ENCODE measurements around the gene P4HA3. TPM values are rescaled to one million over a fixed set of nuclear protein-coding genes. Genes with fewer than 3 reads are reported as not detected.
"Not testable (repeated sequence)": the region's sequence is repeated elsewhere in the genome, so short reads cannot be mapped to it uniquely, and the experiment has no call there.

The P4HA3 gene
- total RNA-seq, 1 donor from 2014 or later: not detected

GRCh38 chr11:74332291-74332690, 20.9 kb upstream of the P4HA3 start:
- H3K9me3 Mint-ChIP-seq (ENCODE audit: unreplicated experiment): no peaks in the 10 kb centered on the region
- H3K4me3 Mint-ChIP-seq (ENCODE audit: unreplicated experiment): no peak overlapping the region
- H3K36me3 Mint-ChIP-seq (ENCODE audit: unreplicated experiment): peaks cover 8% of the 10 kb centered on the region
- DNase-seq: no peak
- H3K27ac Mint-ChIP-seq (ENCODE audit: unreplicated experiment): no peak overlapping the region
- no peak for TF ChIP-seq CTCF (IDR thresholded peaks at IDR 0.05; ENCODE audit: partially characterized antibody, unreplicated experiment)
- no peaks in the 10 kb centered on the region for H3K4me1 Mint-ChIP-seq (ENCODE audit: low read depth, unreplicated experiment)
- H3K27me3 Mint-ChIP-seq (ENCODE audit: unreplicated experiment): peaks cover 2% of the 10 kb centered on the region

GRCh38 chr11:74331000-74331399, 19.6 kb upstream of the P4HA3 start:
- not testable (repeated sequence) for H3K4me1 Mint-ChIP-seq (ENCODE audit: low read depth, unreplicated experiment); H3K27ac Mint-ChIP-seq (ENCODE audit: unreplicated experiment); H3K4me3 Mint-ChIP-seq (ENCODE audit: unreplicated experiment); H3K9me3 Mint-ChIP-seq (ENCODE audit: unreplicated experiment); DNase-seq; H3K36me3 Mint-ChIP-seq (ENCODE audit: unreplicated experiment); H3K27me3 Mint-ChIP-seq (ENCODE audit: unreplicated experiment)

GRCh38 chr11:74330075-74330858, 18.8 kb upstream of the P4HA3 start:
- peaks cover 16% of the 10 kb centered on the region for H3K4me1 Mint-ChIP-seq (ENCODE audit: low read depth, unreplicated experiment)

GRCh38 chr11:74327076-74327475, 15.6 kb upstream of the P4HA3 start:
- H3K27ac Mint-ChIP-seq (ENCODE audit: unreplicated experiment): peak overlapping the region; percentile 76
- TF ChIP-seq CTCF (IDR thresholded peaks at IDR 0.05; ENCODE audit: partially characterized antibody, unreplicated experiment): no peak
- H3K27me3 Mint-ChIP-seq (ENCODE audit: unreplicated experiment): peaks cover 2% of the 10 kb centered on the region
- H3K9me3 Mint-ChIP-seq (ENCODE audit: unreplicated experiment): no peaks in the 10 kb centered on the region
- peaks cover 16% of the 10 kb centered on the region for H3K4me1 Mint-ChIP-seq (ENCODE audit: low read depth, unreplicated experiment)
- peaks cover 10% of the 10 kb centered on the region for H3K36me3 Mint-ChIP-seq (ENCODE audit: unreplicated experiment)
- DNase-seq: no peak
- no peak overlapping the region for H3K4me3 Mint-ChIP-seq (ENCODE audit: unreplicated experiment)

More at GRCh38 chr11:74330075-74330858, 18.8 kb upstream of the P4HA3 start:
- peaks cover 10% of the 10 kb centered on the region for H3K36me3 Mint-ChIP-seq (ENCODE audit: unreplicated experiment)
- TF ChIP-seq CTCF (IDR thresholded peaks at IDR 0.05; ENCODE audit: partially characterized antibody, unreplicated experiment): no peak
- H3K4me3 Mint-ChIP-seq (ENCODE audit: unreplicated experiment): no peak overlapping the region
- no peak for DNase-seq
- H3K27me3 Mint-ChIP-seq (ENCODE audit: unreplicated experiment): peaks cover 2% of the 10 kb centered on the region
- no peaks in the 10 kb centered on the region for H3K9me3 Mint-ChIP-seq (ENCODE audit: unreplicated experiment)
- H3K27ac Mint-ChIP-seq (ENCODE audit: unreplicated experiment): no peak overlapping the region

- H3K36me3 Mint-ChIP-seq (ENCODE audit: unreplicated experiment): peaks cover 10% of the 10 kb centered on the region
- TF ChIP-seq CTCF (IDR thresholded peaks at IDR 0.05; ENCODE audit: partially characterized antibody, unreplicated experiment): no peak
- peak overlapping the region; percentile 63 for H3K4me3 Mint-ChIP-seq (ENCODE audit: unreplicated experiment)
- H3K9me3 Mint-ChIP-seq (ENCODE audit: unreplicated experiment): no peaks in the 10 kb centered on the region
- no peak for DNase-seq
- peak overlapping the region; percentile 76 for H3K27ac Mint-ChIP-seq (ENCODE audit: unreplicated experiment)
- peaks cover 16% of the 10 kb centered on the region for H3K4me1 Mint-ChIP-seq (ENCODE audit: low read depth, unreplicated experiment)
- peaks cover 2% of the 10 kb centered on the region for H3K27me3 Mint-ChIP-seq (ENCODE audit: unreplicated experiment)
Measured at GRCh38 chr11:74326665-74327064, 15.2 kb upstream of the P4HA3 start.

Data from glutamatergic neuron (in vitro differentiated cells).